Stimulated activated CD8-positive, alpha-beta memory T cell treated with anti-CD3 and anti-CD28 coated beads, Interleukin-4, amount 100 ng/mL, for 1 hour (primary cell): ENCODE measurements around the gene QPCT.
"Not testable (repeated sequence)": the region's sequence is repeated elsewhere in the genome, so short reads cannot be mapped to it uniquely, and the experiment has no call there.

Experiments used
- DNase-seq, 2 donors: peaks; one replicate each; pipeline ENCODE4 v3.0.0-alpha.2; 2020; ENCODE audit warnings: low read depth in 2 of 2, low spot score in 1 of 2

QPCT gene

DNA sequence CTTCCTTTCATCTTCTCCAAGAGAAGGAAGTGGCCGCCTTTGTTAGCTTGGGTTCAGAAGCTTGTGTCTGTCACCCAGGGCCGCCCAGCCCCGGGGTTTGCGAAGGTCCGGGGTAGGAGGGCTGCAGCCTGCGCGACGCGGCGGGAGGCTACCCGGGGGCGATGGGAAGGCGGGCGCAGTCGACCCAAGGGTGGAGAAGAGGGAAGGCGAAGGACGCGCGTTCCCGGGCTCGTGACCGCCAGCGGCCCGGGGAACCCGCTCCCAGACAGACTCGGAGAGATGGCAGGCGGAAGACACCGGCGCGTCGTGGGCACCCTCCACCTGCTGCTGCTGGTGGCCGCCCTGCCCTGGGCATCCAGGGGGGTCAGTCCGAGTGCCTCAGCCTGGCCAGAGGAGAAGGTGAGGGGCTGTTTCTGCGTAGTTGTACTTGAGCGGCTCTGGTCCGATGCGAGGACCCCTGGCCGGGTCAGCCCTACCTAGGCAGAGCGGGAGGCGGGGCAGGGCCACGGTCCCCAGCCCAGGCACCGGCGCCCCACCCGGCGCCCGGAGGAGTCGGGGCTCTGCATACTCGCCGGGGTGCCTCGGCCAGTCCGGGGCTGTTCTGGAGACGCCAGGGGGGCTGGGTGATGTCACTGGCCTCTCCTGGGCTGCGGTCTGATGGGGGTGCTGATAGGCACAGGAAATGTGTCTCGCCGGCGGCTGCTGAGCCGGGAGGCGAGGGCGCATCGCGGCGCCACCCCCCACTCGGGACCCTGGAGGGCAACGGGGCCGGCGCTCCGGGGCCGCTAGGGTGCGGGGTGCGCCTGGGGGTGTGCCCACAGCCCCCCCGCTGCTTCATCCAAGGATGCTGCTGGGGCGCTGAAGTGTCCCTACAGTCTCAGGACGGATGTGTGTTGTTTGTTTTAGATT is at the start of gene QPCT:
QPCT (plus strand) TSS at position 178 of the 909 bp plus-strand sequence; CDS start at position 280, 102 bp downstream.
- peak in 1 of 2 donors; percentile 55 for DNase-seq

DNA sequence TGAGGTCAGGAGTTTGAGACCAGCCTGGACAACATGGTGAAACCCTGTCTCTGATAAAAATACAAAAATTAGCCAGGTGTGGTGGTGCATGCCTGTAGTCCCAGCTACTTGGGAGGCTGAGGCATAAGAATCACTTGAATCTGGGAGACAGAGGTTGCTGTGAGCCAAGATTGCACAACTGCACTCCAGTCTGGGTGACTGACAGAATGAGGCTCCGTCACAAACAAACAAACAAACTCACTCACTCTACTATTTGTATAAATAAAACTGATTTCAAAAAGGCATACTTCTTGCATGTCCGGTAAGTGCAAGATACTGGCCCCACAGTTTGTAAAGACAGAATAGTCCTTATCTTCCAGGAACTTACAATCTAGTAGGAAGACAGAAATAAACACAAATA is 49.6 kb upstream of the QPCT start:
- not testable (repeated sequence) for DNase-seq

- DNase-seq, result no peak
Observed at GRCh38 chr2:37295469-37296073, 48.9 kb upstream of the QPCT start.

DNA sequence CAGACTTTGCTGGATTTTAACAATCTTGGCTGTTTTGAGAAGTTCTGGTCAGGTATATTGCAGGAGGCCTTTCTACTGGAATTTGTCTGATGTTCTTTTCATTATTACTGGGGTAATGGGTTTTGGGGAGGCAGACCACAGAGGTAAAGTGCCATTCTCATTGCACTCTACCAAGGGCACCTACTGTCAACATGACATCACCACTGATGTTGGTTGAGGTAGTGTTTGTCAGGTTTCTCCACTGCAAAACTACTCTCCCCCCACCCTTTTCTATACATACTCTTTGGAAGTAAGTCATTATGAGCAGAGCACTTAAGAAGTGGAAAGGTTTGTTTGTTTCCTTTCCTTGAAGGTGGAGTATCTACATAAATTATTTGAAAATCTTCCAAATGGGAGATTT is 46.8 kb upstream of the QPCT start:
- DNase-seq, result no peak

DNA sequence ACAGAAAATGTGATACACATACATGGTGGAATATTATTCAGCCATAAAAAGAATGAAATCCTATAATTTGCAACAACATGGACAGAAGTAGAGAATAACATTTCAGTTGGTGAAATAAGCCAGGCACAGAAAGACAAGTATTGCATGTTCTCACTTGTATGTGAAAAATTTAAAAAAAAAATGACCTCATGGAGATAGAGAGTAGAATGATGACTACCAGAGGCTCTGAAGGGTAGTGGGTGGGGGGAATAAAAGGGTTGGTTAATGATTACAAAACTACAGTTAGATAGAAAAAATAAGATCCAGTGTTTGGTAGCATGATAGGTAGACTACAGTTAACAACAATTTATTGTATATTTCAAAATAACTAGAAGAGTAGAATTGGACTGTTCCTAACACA is 44.3 kb upstream of the QPCT start:
- no peak for DNase-seq

DNA sequence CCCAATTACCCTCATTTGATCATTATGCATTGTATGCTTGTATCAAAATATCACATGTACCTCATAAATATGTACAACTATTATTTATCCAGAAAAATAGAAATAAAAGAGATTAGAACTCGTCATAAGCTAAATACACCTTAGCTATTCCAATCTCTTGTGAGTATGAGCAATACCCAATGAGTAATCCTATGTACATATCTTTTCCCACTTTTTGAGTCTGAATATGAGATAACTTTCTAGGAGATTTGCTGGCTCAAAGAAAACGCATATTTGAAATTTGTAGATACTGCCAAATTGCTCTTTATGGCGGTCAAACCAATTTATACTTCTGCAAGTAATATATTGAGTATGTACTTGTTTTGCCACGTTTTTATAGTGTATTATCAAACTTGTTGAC is 43.9 kb upstream of the QPCT start:
- no peak for DNase-seq

DNA sequence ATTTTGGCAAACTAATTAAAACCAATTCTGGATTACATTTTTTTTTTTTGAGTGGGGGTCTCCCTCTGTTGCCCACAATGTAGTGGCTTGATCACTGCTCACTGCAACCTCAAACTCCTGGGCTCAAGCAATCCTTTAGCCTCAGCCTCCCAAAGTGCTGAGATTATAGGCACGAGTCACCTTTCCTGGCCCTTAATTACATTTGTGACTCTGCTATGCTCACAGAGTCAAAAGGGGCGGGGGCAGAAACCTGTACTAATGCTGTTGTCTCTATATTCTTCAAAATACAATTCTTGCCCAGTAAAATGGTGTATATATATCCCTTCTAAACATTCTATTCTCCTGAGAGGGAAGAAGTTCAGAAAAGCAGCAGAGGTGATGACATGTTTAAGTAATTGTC is 43.0 kb upstream of the QPCT start:
- DNase-seq, result no peak

DNA sequence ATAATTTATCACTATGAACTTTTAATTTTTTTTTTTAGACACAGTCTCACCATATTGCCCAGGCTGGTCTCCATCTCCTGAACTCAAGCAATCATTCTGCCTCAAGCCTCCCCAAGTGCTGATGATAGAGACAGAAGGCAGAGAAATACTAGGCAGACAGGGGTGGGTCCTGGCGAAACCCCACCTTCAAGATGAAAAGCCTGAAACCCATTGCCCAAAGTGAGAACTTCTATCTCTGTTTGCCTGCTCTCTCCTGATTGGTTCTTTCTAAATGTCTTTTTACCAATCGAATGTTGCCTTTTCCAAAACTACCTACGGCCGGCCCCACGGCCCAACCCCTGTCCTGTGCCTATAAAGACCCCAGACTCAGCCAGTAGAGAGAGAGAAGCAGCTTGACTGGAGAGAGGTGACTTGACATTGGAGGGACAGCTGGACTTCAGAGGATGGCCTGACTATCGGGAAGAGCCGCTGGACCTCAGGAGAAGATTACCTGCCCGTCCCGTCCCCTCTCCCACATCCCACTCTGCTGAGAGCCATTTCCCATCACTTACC is 41.7 kb upstream of the QPCT start:
- no peak for DNase-seq

- DNase-seq, result no peak
Observed at GRCh38 chr2:37306024-37306423, 38.4 kb upstream of the QPCT start.

DNA sequence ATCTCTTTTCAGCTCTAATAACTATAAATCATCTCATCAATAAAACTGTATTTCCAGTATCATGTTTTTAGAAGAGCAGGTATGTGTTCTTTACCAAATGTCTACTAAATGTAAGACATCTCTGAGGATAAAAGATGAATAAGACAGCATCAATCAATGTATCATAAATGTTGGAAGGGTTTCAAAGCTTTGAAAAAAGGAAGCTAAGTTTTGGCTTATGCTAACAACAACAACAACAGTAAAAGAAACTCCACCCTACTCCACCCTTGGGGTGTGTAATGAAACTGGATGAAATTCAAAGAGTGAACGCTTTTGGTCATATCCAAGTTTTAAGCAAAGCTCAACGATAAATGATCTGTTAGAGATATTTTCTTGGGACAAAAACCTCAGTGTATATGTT is 36.9 kb upstream of the QPCT start:
- no peak for DNase-seq

GRCh38 chr2:37315364-37315763 is 29.1 kb upstream of the QPCT start:
- no peak for DNase-seq

DNA sequence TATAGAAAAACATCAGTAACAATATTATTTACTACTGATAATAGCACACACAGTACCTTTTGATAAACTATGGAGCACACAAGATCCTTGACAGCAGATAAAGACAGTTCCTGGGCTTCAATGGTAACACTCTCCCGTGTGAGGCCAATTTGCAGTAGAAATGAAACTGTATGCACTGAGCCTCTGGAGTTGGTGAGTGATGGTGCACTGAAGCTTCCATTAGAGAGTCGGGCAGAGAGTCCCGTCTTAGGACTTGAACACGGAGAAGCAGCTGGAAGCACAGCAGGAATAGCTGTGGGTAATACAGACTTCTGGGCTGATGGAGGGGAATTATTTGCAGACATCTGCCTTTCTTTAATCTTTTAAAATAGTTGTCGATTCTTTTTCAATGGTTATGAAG is 28.2 kb upstream of the QPCT start:
- no peak for DNase-seq

- no peak for DNase-seq
Observed at GRCh38 chr2:37317746-37318145, 26.7 kb upstream of the QPCT start.

DNA sequence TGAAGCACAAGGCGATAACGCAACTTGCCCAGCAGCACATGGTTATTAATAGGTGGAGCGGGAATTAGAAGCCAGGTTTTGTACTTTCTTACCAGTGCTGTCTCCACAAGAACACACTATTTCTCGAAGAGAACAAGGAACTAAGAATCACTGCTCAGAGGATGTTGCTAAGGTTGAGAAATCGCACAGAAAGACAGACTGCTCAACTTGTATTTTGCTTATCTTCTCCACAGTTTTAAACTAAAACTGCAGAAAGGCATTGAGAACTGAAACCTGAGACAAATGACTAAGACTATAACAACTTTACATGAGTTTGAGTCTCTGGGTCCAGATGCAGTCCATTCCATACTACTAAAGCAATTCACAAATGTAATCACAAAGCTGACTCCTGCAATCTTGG is 26.0 kb upstream of the QPCT start:
- no peak for DNase-seq

DNA sequence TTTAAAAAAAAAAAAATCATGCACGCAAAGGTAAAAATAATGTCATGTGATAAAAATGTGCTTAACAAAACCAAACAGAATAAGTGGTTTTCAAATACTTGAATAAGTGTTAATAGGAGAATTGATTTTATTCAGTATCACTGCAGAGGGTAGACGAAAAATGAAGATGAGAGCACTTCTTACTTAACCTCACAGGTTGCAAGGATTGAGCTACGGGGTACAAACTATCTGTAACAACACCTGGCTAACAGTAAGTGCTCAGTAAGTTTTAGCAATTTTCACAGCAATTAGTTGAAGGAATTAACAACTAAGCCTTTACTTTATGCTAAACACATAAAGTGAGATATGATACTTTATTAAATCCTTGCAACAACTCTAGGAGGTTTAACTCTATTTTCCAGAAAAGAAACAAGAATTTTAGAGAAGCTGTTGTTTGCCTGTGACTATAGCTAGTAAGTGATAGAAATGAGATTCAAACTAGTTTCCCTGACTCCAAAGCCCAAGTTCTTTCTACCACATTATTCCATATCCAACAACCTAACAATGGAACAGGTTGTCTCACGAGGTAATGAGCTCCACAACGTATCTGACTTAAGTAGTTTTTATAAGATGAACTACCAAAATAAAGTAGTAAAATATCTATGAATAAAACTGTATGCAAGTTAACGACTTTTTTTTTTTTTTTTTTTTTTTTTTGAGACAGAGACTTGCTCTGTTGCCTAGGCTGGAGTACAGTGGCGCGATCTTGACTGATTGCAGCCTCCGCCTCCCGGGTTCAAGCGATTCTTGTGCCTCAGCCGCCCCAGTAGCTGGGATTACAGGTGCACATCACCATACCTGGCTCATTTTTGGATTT is 24.4 kb upstream of the QPCT start:
- no peak for DNase-seq

GRCh38 chr2:37321029-37321682 is 23.3 kb upstream of the QPCT start:
- no peak for DNase-seq

DNA sequence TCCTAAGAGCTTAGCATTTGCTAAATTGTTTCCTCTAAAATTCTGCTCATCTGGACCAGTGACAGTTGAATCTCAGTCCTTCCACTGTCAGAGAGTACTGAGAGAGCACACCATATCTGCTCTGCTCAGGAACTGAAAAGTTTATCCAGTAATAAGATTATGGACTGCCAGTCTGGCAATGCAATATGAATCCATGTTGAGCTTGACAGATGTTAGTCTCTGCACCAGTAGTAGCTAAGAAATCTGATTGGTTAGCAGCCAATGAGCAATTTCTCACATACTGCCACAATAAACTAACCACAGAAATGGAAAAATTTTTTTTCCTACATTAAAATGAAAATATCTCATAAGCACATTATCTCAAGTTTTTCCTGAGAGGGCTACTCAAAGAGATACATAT is 22.1 kb upstream of the QPCT start:
- DNase-seq, result no peak

GRCh38 chr2:37323176-37323780 is 21.2 kb upstream of the QPCT start:
- no peak for DNase-seq

- peak in 1 of 2 donors; percentile 17 for DNase-seq
Observed at GRCh38 chr2:37323781-37324535, 20.5 kb upstream of the QPCT start.

DNA sequence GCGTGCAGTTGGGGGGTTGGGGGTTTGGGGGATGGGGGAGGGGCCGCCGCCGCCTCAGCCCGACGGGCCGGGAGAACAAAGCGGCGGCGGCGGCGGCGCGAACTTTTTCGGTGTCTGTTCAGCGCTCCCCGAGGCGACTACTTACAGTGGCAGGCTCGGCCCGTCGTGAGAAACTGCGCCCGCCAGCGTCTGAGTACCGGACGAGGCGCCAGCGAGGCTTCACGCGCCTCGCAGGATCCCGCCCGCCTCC is 20.0 kb upstream of the QPCT start:
- DNase-seq, result peak in 1 of 2 donors; percentile 47
